ENCODE data around the gene FKBP1B. TPM values are rescaled to one million over a fixed set of nuclear protein-coding genes. Genes with fewer than 3 reads are reported as not detected.

Gene FKBP1B
- total RNA-seq, 2 experiments from 2014 or later, result 0.47 TPM; not detected in 1

DNA sequence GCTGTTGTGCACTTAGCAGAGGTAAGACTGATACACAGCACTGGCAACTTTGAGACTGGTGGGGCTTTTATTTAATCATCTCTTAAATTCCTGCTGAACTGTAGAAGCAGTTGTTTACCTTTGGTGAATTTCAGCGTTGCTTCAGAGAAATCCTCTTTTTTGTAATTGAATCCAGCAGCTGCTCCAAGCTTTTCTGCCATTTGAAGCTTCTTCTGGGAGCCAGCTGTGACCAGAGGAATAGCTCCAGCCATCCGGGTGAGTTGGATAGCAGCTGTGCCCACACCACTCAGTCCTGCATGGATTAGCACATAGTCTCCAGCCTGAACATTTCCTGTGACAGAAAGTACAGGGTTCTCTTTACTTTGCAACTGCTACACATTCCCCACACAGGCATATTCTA, 31.2 kb downstream of the FKBP1B start:
- H3K9me3 Mint-ChIP-seq, result no peaks in the 10 kb centered on the region
- H3K4me3 Mint-ChIP-seq, result no peak overlapping the region
- intact Hi-C loops (cut with DNase I, micrococcal nuclease), result no loop called here
- Histone ChIP-seq H3K9me3 (ENCODE audit: control insufficient read depth in 1 of 2, insufficient read depth in 1 of 2, low read length in 2 of 2) (no peaks in the 10 kb centered on the region), H3K4me3 (ENCODE audit: low read length) (no peak overlapping the region), H3K27me3 (ENCODE audit: control insufficient read depth in 1 of 2, insufficient read depth in 2 of 2, low read length in 2 of 2) (no peaks in the 10 kb centered on the region), H3K27ac (ENCODE audit: low read depth in 1 of 2, low read length in 2 of 2) (no peak overlapping the region), H3K4me1 (ENCODE audit: insufficient read depth, low read length) (peaks cover 34% of the 10 kb centered on the region), H3K36me3 (ENCODE audit: insufficient read depth, low read length) (peaks cover 8% of the 10 kb centered on the region)
- peaks cover 34% of the 10 kb centered on the region for H3K4me1 Mint-ChIP-seq (ENCODE audit: low read depth)
- peaks cover 20% of the 10 kb centered on the region for H3K36me3 Mint-ChIP-seq (ENCODE audit: low read depth)
- H3K27me3 Mint-ChIP-seq, result no peaks in the 10 kb centered on the region
- H3K27ac Mint-ChIP-seq, result no peak overlapping the region
- TF ChIP-seq CTCF (IDR thresholded peaks at IDR 0.05), result no peak
- ChIA-PET POLR2A (no interaction called here), CTCF (no interaction called here)
- DNase-seq (no peak), ATAC-seq (ENCODE audit: poor library complexity) (no peak)

DNA sequence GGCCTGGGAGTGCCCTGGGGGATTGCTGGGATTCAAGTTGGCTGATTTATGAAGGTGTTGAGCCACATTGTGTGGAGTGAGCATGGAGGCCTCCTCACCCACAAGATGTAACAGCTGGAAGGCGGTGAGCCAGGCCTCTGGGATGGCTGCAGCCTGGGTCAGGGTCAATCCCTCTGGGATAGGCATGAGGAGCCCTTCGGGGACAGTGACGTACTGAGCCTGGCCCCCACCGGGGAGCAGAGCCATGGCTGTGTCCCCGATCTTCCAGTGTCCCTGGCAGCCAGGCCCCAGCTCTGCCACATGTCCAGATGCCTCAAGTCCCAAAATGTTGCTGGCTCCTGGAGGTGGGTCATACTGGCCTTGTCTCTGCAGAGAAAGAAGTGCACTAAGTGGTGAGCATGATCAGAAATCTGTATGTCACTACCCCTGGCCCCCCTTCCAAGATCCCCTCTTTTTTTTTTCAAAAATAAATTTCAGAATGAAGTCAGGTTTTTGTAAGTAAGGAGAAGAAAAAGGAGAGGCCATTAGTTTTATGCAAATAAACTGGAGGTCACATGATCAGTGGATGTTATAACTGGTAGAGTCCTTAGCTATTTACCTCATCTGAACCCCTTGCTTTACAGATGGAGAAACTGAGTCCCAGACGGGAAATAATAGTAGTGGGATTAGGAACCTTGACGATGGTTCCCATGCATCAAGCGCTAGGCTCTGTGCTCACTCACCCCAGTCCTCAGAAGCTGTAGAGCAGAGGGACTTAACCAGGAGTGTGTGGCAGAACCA, 33.4 kb downstream of the FKBP1B start:
- Histone ChIP-seq H3K27me3 (ENCODE audit: control insufficient read depth in 1 of 2, insufficient read depth in 2 of 2, low read length in 2 of 2) (no peaks in the 10 kb centered on the region), H3K9me3 (ENCODE audit: control insufficient read depth in 1 of 2, insufficient read depth in 1 of 2, low read length in 2 of 2) (no peaks in the 10 kb centered on the region), H3K36me3 (ENCODE audit: insufficient read depth, low read length) (peaks cover 14% of the 10 kb centered on the region), H3K4me1 (ENCODE audit: insufficient read depth, low read length) (peaks cover 19% of the 10 kb centered on the region), H3K4me3 (ENCODE audit: low read length) (no peak overlapping the region), H3K27ac (ENCODE audit: low read depth in 1 of 2, low read length in 2 of 2) (no peak overlapping the region)
- intact Hi-C loops (cut with DNase I, micrococcal nuclease), result no loop called here
- Mint-ChIP-seq H3K36me3 (ENCODE audit: low read depth) (peaks cover 24% of the 10 kb centered on the region), H3K4me3 (peak overlapping the region; percentile 91), H3K27me3 (no peaks in the 10 kb centered on the region), H3K9me3 (no peaks in the 10 kb centered on the region), H3K27ac (peak overlapping the region; percentile 82), H3K4me1 (ENCODE audit: low read depth) (peaks cover 21% of the 10 kb centered on the region)
- ChIA-PET POLR2A (interaction anchor here (0.7 to 3.1 kb wide), 6 partner anchors 36 to 277 kb away, joined by 4 to 33 read pairs (median 7); partner anchors contain the start of genes ATAD2B, ITSN2 and WDCP), CTCF (interaction anchor here (0.9 to 3.1 kb wide), 4 partner anchors 36 to 259 kb away, joined by 4 to 51 read pairs (median 23); partner anchors contain the start of genes ATAD2B and WDCP)
- DNase-seq, result no peak
- no peak for TF ChIP-seq CTCF (IDR thresholded peaks at IDR 0.05)
- ATAC-seq (ENCODE audit: poor library complexity), result no peak

- peaks cover 19% of the 10 kb centered on the region for H3K4me1 ChIP-seq (ENCODE audit: insufficient read depth, low read length)
- H3K27ac ChIP-seq (ENCODE audit: low read depth in 1 of 2, low read length in 2 of 2), result peak overlapping the region in 1 of 2 donors; percentile 5
- H3K9me3 ChIP-seq (ENCODE audit: control insufficient read depth in 1 of 2, insufficient read depth in 1 of 2, low read length in 2 of 2), result no peaks in the 10 kb centered on the region
- H3K4me3 Mint-ChIP-seq, result peak overlapping the region; percentile 91
- H3K36me3 ChIP-seq (ENCODE audit: insufficient read depth, low read length), result peaks cover 15% of the 10 kb centered on the region
- intact Hi-C loops (cut with DNase I, micrococcal nuclease), result loop anchor here (1.0 to 2.0 kb wide), 4 partner anchors 95 to 259 kb away; partner anchors contain the start of gene ATAD2B (in 2 of the 2)
- no peak for TF ChIP-seq CTCF (IDR thresholded peaks at IDR 0.05)
- peak overlapping the region; percentile 61 for H3K4me3 ChIP-seq (ENCODE audit: low read length)
- DNase-seq (peak in 6 of 14 experiments; percentile 12 to 75 (median 38)), ATAC-seq (ENCODE audit: poor library complexity) (peak; percentile 73)
- H3K27me3 Mint-ChIP-seq, result no peaks in the 10 kb centered on the region
- POLR2A ChIA-PET, result interaction anchor here (0.7 to 3.1 kb wide), 9 partner anchors 8 to 709 kb away, joined by 3 to 33 read pairs (median 6); partner anchors contain the start of genes ATAD2B, CENPO, ITSN2 and PTRHD1
- no peaks in the 10 kb centered on the region for H3K27me3 ChIP-seq (ENCODE audit: control insufficient read depth in 1 of 2, insufficient read depth in 2 of 2, low read length in 2 of 2)
- H3K36me3 Mint-ChIP-seq (ENCODE audit: low read depth), result peaks cover 27% of the 10 kb centered on the region
- H3K9me3 Mint-ChIP-seq, result no peaks in the 10 kb centered on the region
- CTCF ChIA-PET, result interaction anchor here (0.6 to 3.1 kb wide), 22 partner anchors 8 to 264 kb away, joined by 3 to 51 read pairs (median 4); partner anchors contain the start of genes ATAD2B, SF3B6, UBXN2A and WDCP
- peaks cover 21% of the 10 kb centered on the region for H3K4me1 Mint-ChIP-seq (ENCODE audit: low read depth)
- H3K27ac Mint-ChIP-seq, result peak overlapping the region; percentile 82
These were observed 34.2 kb downstream of the FKBP1B start for GRCh38 chr2:24083567-24084385.
